Endodermal cell (in vitro differentiated cells): Measurements from ENCODE around the gene PRRX2. TPM values are rescaled to one million over a fixed set of nuclear protein-coding genes. Genes with fewer than 3 reads are reported as not detected.
A peak's percentile ranks its signal among the peaks of the same experiment; 100 is the strongest.

Source experiments
- DNase-seq: peaks from one replicate; pipeline ENCODE4 v3.0.0-alpha.2; 2017
- H3K27ac ChIP-seq: 2 replicates; pipeline ENCODE4 v1.5.1; 2013; ENCODE audit warnings: mild to moderate bottlenecking, low read depth, low read length, moderate library complexity
- H3K27me3 ChIP-seq: 2 replicates; pipeline ENCODE4 v1.6.1; 2013; ENCODE audit warnings: mild to moderate bottlenecking, low read length, moderate library complexity; ENCODE audit not compliant: insufficient read depth, control insufficient read depth, poor library complexity, severe bottlenecking
- H3K36me3 ChIP-seq: 2 replicates; pipeline ENCODE4 v1.7.0; 2013; ENCODE audit warnings: mild to moderate bottlenecking, low read length, moderate library complexity; ENCODE audit not compliant: control insufficient read depth, insufficient read depth
- H3K4me1 ChIP-seq: one replicate; pipeline ENCODE4 v1.7.0; 2013; ENCODE audit warnings: low read length; ENCODE audit not compliant: control insufficient read depth, insufficient read depth
- H3K4me3 ChIP-seq: 2 replicates; pipeline ENCODE4 v1.5.1; 2013; ENCODE audit warnings: mild to moderate bottlenecking, low read length, moderate library complexity
- H3K9ac ChIP-seq: 2 replicates; pipeline ENCODE4 v1.6.1; 2013; ENCODE audit warnings: mild to moderate bottlenecking, low read length, moderate library complexity; ENCODE audit not compliant: poor library complexity, severe bottlenecking; ENCODE audit errors: extremely low read depth
- H3K9me3 ChIP-seq: 2 replicates; pipeline ENCODE4 v1.6.1; 2013; ENCODE audit warnings: mild to moderate bottlenecking, low read length, moderate library complexity; ENCODE audit not compliant: control insufficient read depth
- H3K27ac Mint-ChIP-seq: 2 replicates; pipeline ENCODE4 v1.8.0; 2020; ENCODE audit warnings: mixed read lengths
- H3K27me3 Mint-ChIP-seq: 2 replicates; pipeline ENCODE4 v1.8.0; 2021; ENCODE audit warnings: mild to moderate bottlenecking, mixed read lengths; ENCODE audit not compliant: insufficient read depth
- H3K36me3 Mint-ChIP-seq: 2 replicates; pipeline ENCODE4 v1.8.0; 2020; ENCODE audit warnings: low read depth, mixed read lengths
- H3K4me1 Mint-ChIP-seq: 2 replicates; pipeline ENCODE4 v1.8.0; 2020; ENCODE audit warnings: mixed read lengths
- H3K4me3 Mint-ChIP-seq: 2 replicates; pipeline ENCODE4 v1.8.0; 2020; ENCODE audit warnings: mild to moderate bottlenecking, moderate library complexity, mixed read lengths
- H3K9me3 Mint-ChIP-seq: 2 replicates; pipeline ENCODE4 v1.8.0; 2020; ENCODE audit warnings: mild to moderate bottlenecking, mixed read lengths
- WGBS, 2 experiments: methylation state at CpG; one replicate each; pipeline versions ENCODE4 v1.1.5 to v1.1.7; 2013; ENCODE audit warnings: missing lambda C conversion rate in 2 of 2, mixed read lengths in 1 of 2; ENCODE audit not compliant: insufficient coverage in 1 of 2, insufficient read length in 1 of 2; 5-methylcytosine and 5-hydroxymethylcytosine counted together
- total RNA-seq, 2 donors: library from RNA; stranded (reverse); fragmentation: NEBNext Ultra II Directional in 1 of 2; extraction: Animal tissue kit (Norgen Biotek cat#: 25700) in 1 of 2; gene quantifications; 2 replicates in 1 of 2; 3 replicates in 1 of 2; pipeline ENCODE4 v1.2.1, GENCODE V29; 2021
- TF ChIP-seq, protein P1 (sequence below): fragments of 200-600 bp; sonication (generic); conservative IDR thresholded peaks from 2 replicates; pipeline ENCODE4 v1.5.0; 2021; ENCODE audit warnings: antibody characterized with exemption, mild to moderate bottlenecking

PRRX2 gene
- total RNA-seq, 2 donors from 2014 or later = 1.0 to 3.8 TPM

DNA sequence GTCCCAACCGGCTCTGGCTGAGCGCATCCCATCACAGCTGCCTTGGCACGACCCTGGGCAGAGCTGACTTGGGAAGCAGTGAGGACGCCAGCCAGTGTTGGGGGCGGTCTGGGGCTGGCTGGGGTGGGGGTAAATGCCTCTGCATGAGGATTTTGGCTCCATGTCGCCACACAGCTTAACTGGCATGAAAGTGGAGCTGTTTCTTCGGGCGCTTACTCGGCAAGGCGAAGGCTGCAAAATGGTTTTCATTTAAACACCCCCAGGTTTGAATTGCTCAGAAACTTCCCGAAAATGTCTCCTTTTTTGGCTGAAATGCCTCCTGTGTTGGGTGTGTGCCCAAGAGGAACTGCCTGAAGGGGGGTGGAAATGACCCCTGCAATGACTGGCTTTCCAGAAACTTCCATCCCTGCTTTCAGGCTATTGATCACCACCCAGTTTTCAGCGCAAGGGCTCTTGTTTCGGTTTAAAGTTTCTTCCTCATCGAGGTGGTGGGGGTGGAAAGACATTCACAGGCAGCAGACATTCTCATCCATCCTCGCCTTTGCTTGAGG lies 49.1 kb downstream of the PRRX2 start:
- no peaks in the 10 kb centered on the region for H3K27me3 Mint-ChIP-seq
- Histone ChIP-seq H3K4me1 (peaks cover 16% of the 10 kb centered on the region), H3K4me3 (no peak overlapping the region), H3K27me3 (no peaks in the 10 kb centered on the region), H3K9ac (no peak overlapping the region), H3K9me3 (no peaks in the 10 kb centered on the region), H3K27ac (no peak overlapping the region), H3K36me3 (no peaks in the 10 kb centered on the region)
- no peaks in the 10 kb centered on the region for H3K36me3 Mint-ChIP-seq
- H3K4me1 Mint-ChIP-seq = peaks cover 23% of the 10 kb centered on the region
- no peaks in the 10 kb centered on the region for H3K9me3 Mint-ChIP-seq
- WGBS, 2 experiments = 93 to 100% methylated on average over 7 to 15 of the region's 15 CpGs
- H3K4me3 Mint-ChIP-seq = no peak overlapping the region
- DNase-seq = no peak
- TF ChIP-seq, protein P1, sequence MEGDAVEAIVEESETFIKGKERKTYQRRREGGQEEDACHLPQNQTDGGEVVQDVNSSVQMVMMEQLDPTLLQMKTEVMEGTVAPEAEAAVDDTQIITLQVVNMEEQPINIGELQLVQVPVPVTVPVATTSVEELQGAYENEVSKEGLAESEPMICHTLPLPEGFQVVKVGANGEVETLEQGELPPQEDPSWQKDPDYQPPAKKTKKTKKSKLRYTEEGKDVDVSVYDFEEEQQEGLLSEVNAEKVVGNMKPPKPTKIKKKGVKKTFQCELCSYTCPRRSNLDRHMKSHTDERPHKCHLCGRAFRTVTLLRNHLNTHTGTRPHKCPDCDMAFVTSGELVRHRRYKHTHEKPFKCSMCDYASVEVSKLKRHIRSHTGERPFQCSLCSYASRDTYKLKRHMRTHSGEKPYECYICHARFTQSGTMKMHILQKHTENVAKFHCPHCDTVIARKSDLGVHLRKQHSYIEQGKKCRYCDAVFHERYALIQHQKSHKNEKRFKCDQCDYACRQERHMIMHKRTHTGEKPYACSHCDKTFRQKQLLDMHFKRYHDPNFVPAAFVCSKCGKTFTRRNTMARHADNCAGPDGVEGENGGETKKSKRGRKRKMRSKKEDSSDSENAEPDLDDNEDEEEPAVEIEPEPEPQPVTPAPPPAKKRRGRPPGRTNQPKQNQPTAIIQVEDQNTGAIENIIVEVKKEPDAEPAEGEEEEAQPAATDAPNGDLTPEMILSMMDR = no peak
- H3K27ac Mint-ChIP-seq = no peak overlapping the region

DNA sequence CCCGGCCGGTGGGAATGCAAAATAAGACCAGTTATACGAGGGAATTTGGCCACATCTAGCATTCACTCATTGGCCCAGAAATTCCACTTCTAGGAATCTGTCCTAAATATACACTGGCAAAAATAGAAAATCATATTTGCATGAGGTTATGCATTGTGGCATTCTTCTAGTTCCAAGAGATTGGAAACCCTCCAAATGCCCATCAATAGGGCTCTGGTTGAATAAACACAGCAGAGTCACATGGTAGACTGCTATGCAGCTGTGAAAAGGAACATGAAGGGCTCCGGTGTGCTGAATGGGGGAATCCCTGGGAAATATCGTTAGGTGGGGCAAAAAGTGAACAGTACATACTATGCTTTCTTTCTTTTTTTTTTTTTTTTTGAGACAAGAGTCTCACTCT lies 50.6 kb downstream of the PRRX2 start:
- H3K4me1 Mint-ChIP-seq = peaks cover 19% of the 10 kb centered on the region
- no peaks in the 10 kb centered on the region for H3K36me3 Mint-ChIP-seq
- no peak overlapping the region for H3K27ac Mint-ChIP-seq
- no peaks in the 10 kb centered on the region for H3K9me3 ChIP-seq
- H3K9ac ChIP-seq = no peak overlapping the region
- WGBS, 2 experiments = 94 to 97% methylated on average over 5 of the region's 5 CpGs
- DNase-seq = no peak
- TF ChIP-seq, protein P1 = no peak
- H3K27me3 Mint-ChIP-seq = peaks cover 4% of the 10 kb centered on the region
- H3K4me3 Mint-ChIP-seq = no peak overlapping the region
- no peaks in the 10 kb centered on the region for H3K9me3 Mint-ChIP-seq
- no peaks in the 10 kb centered on the region for H3K36me3 ChIP-seq
- H3K4me1 ChIP-seq = peaks cover 16% of the 10 kb centered on the region
- H3K27ac ChIP-seq = no peak overlapping the region
- no peaks in the 10 kb centered on the region for H3K27me3 ChIP-seq
- no peak overlapping the region for H3K4me3 ChIP-seq

DNA sequence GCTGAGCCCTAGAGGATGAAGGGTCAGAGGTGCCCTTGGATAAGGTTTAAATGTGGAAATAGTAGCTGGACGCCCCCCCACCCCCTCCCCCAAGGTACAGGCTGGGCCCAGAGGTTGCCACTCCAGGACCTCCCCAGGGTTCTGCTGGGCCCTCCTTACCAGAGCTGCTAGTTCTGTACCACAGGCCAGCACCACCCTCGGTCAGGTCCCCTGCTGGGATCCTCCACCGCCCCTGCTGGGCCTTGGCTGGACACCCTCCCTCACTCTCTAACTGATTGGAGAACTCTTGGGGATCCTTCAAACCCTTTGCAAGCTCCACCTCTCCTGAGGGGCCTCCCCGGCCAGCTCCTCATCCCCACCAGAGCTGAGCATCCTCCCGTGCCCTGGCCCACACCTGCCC lies 52.5 kb downstream of the PRRX2 start:
- Mint-ChIP-seq H3K4me3 (no peak overlapping the region), H3K36me3 (no peaks in the 10 kb centered on the region), H3K27ac (no peak overlapping the region), H3K4me1 (peaks cover 5% of the 10 kb centered on the region), H3K27me3 (peaks cover 4% of the 10 kb centered on the region), H3K9me3 (no peaks in the 10 kb centered on the region)
- Histone ChIP-seq H3K9ac (no peak overlapping the region), H3K36me3 (no peaks in the 10 kb centered on the region), H3K27me3 (no peaks in the 10 kb centered on the region), H3K9me3 (no peaks in the 10 kb centered on the region), H3K27ac (no peak overlapping the region), H3K4me3 (no peak overlapping the region), H3K4me1 (peaks cover 1% of the 10 kb centered on the region)
- TF ChIP-seq, protein P1 = no peak
- 79 to 88% methylated on average over 3 to 5 of the region's 5 CpGs for WGBS, 2 experiments
- peak; percentile 39 for DNase-seq
